Activated T-helper 2 cell treated with anti-CD3 and anti-CD28 coated beads, Interferon-gamma antibody, Interleukin-2, Interleukin-4, amounts not matched to agents 10 μg/mL and 5 μg/mL and 100 μg/mL, durations not matched to agents 14 hours and 24 hours and 36 hours (primary cell): ENCODE measurements around the gene API5. TPM values are rescaled to one million over a fixed set of nuclear protein-coding genes. Genes with fewer than 3 reads are reported as not detected.

ENCODE experiments used
- DNase-seq: peaks from one replicate; pipeline ENCODE4 v3.0.0; 2021; ENCODE audit warnings: low spot score
- H3K27ac Mint-ChIP-seq: one replicate; pipeline ENCODE4 v1.8.0; 2021; ENCODE audit warnings: mixed read lengths
- H3K27me3 Mint-ChIP-seq: one replicate; pipeline ENCODE4 v1.8.0; 2021; ENCODE audit warnings: low read depth, mixed read lengths
- H3K36me3 Mint-ChIP-seq: one replicate; pipeline ENCODE4 v1.8.0; 2021; ENCODE audit warnings: low read depth, mixed read lengths
- H3K4me1 Mint-ChIP-seq: one replicate; pipeline ENCODE4 v1.8.0; 2021; ENCODE audit warnings: low read depth, mixed read lengths
- H3K4me3 Mint-ChIP-seq: one replicate; pipeline ENCODE4 v1.8.0; 2021; ENCODE audit warnings: low read depth, mild to moderate bottlenecking, moderate library complexity, mixed read lengths
- H3K9me3 Mint-ChIP-seq: one replicate; pipeline ENCODE4 v1.8.0; 2021; ENCODE audit warnings: mixed read lengths
- intact Hi-C: fragments of 100-400 bp; cut with micrococcal nuclease; formaldehyde crosslinking; loops from one replicate; pipeline ENCODE4 v1.15.1; 2023
- total RNA-seq: library from RNA; stranded (reverse); gene quantifications from 2 replicates; pipeline ENCODE4 v1.2.3, GENCODE V29; 2022

API5 gene
- 158 and 164 TPM in 2 replicates for total RNA-seq

GRCh38 chr11:43311791-43312607 is at the start of gene API5:
API5 (plus strand) TSS chr11:43311996; CDS start chr11:43312128, 132 bp downstream.
- Mint-ChIP-seq H3K36me3 (peaks cover 25% of the 10 kb centered on the region), H3K4me1 (peaks cover 32% of the 10 kb centered on the region), H3K9me3 (no peaks in the 10 kb centered on the region), H3K27me3 (no peaks in the 10 kb centered on the region), H3K4me3 (peak within 1 kb of the TSS; percentile 97), H3K27ac (peak within 1 kb of the TSS; percentile 92)
- peak; percentile 91 for DNase-seq
- intact Hi-C loops: loop anchor here (1.0 to 10.0 kb wide), 7 partner anchors 46 to 555 kb away; partner anchors contain the start of gene TTC17

- no peak for DNase-seq
- intact Hi-C loops: no loop called here
- Mint-ChIP-seq H3K27me3 (no peaks in the 10 kb centered on the region), H3K36me3 (no peaks in the 10 kb centered on the region), H3K4me1 (no peaks in the 10 kb centered on the region), H3K4me3 (no peak overlapping the region), H3K27ac (no peak overlapping the region), H3K9me3 (no peaks in the 10 kb centered on the region)
Observed at GRCh38 chr11:43267856-43268580, 43.8 kb upstream of the API5 start.

- intact Hi-C loops: no loop called here
- H3K4me3 Mint-ChIP-seq: no peak overlapping the region
- H3K36me3 Mint-ChIP-seq: no peaks in the 10 kb centered on the region
- no peaks in the 10 kb centered on the region for H3K9me3 Mint-ChIP-seq
- no peaks in the 10 kb centered on the region for H3K27me3 Mint-ChIP-seq
- DNase-seq: no peak
- H3K4me1 Mint-ChIP-seq: no peaks in the 10 kb centered on the region
- no peak overlapping the region for H3K27ac Mint-ChIP-seq
Observed at GRCh38 chr11:43268786-43269185, 43.0 kb upstream of the API5 start.

- intact Hi-C loops: no loop called here
- Mint-ChIP-seq H3K4me3 (no peak overlapping the region), H3K27me3 (no peaks in the 10 kb centered on the region), H3K36me3 (no peaks in the 10 kb centered on the region), H3K4me1 (no peaks in the 10 kb centered on the region), H3K27ac (no peak overlapping the region), H3K9me3 (no peaks in the 10 kb centered on the region)
- no peak for DNase-seq
Observed at GRCh38 chr11:43269254-43269918, 42.4 kb upstream of the API5 start.

GRCh38 chr11:43270468-43270867 is 41.3 kb upstream of the API5 start:
- no peaks in the 10 kb centered on the region for H3K4me1 Mint-ChIP-seq
- no peak overlapping the region for H3K4me3 Mint-ChIP-seq
- no peak for DNase-seq
- H3K27ac Mint-ChIP-seq: no peak overlapping the region
- no peaks in the 10 kb centered on the region for H3K36me3 Mint-ChIP-seq
- intact Hi-C loops: no loop called here
- no peaks in the 10 kb centered on the region for H3K27me3 Mint-ChIP-seq
- no peaks in the 10 kb centered on the region for H3K9me3 Mint-ChIP-seq

- Mint-ChIP-seq H3K9me3 (no peaks in the 10 kb centered on the region), H3K27me3 (peaks cover 2% of the 10 kb centered on the region), H3K27ac (no peak overlapping the region), H3K4me1 (no peaks in the 10 kb centered on the region), H3K4me3 (no peak overlapping the region), H3K36me3 (no peaks in the 10 kb centered on the region)
- intact Hi-C loops: no loop called here
- DNase-seq: no peak
Observed at GRCh38 chr11:43278193-43278956, 33.4 kb upstream of the API5 start.

- intact Hi-C loops: loop anchor here (2.0 to 5.0 kb wide), 2 partner anchors 512 to 1821 kb away; no protein-coding TSS in a partner anchor
- H3K4me3 Mint-ChIP-seq: no peak overlapping the region
- no peaks in the 10 kb centered on the region for H3K36me3 Mint-ChIP-seq
- no peaks in the 10 kb centered on the region for H3K4me1 Mint-ChIP-seq
- no peak overlapping the region for H3K27ac Mint-ChIP-seq
- no peaks in the 10 kb centered on the region for H3K9me3 Mint-ChIP-seq
- H3K27me3 Mint-ChIP-seq: peaks cover 2% of the 10 kb centered on the region
- DNase-seq: no peak
Observed at GRCh38 chr11:43282607-43283440, 29.0 kb upstream of the API5 start.

- Mint-ChIP-seq H3K9me3 (no peaks in the 10 kb centered on the region), H3K4me3 (no peak overlapping the region), H3K27ac (no peak overlapping the region), H3K4me1 (no peaks in the 10 kb centered on the region), H3K36me3 (no peaks in the 10 kb centered on the region), H3K27me3 (peaks cover 2% of the 10 kb centered on the region)
- DNase-seq: no peak
- intact Hi-C loops: no loop called here
Observed at GRCh38 chr11:43285826-43286225, 26.0 kb upstream of the API5 start.

GRCh38 chr11:43289368-43289767 is 22.4 kb upstream of the API5 start:
- no peaks in the 10 kb centered on the region for H3K36me3 Mint-ChIP-seq
- no peaks in the 10 kb centered on the region for H3K9me3 Mint-ChIP-seq
- no peaks in the 10 kb centered on the region for H3K4me1 Mint-ChIP-seq
- H3K4me3 Mint-ChIP-seq: no peak overlapping the region
- no peak for DNase-seq
- no peaks in the 10 kb centered on the region for H3K27me3 Mint-ChIP-seq
- H3K27ac Mint-ChIP-seq: no peak overlapping the region
- intact Hi-C loops: no loop called here

- H3K9me3 Mint-ChIP-seq: peaks cover 24% of the 10 kb centered on the region
Observed at GRCh38 chr11:43298397-43298796, 13.4 kb upstream of the API5 start.

GRCh38 chr11:43315966-43316365 is 4.2 kb downstream of the API5 start:
- H3K36me3 Mint-ChIP-seq: peaks cover 49% of the 10 kb centered on the region

More at GRCh38 chr11:43298397-43298796, 13.4 kb upstream of the API5 start:
- no peaks in the 10 kb centered on the region for H3K36me3 Mint-ChIP-seq
- H3K27ac Mint-ChIP-seq: no peak overlapping the region
- intact Hi-C loops: no loop called here
- H3K27me3 Mint-ChIP-seq: no peaks in the 10 kb centered on the region
- no peaks in the 10 kb centered on the region for H3K4me1 Mint-ChIP-seq
- DNase-seq: no peak
- H3K4me3 Mint-ChIP-seq: no peak overlapping the region

More at GRCh38 chr11:43315966-43316365, 4.2 kb downstream of the API5 start:
- H3K27me3 Mint-ChIP-seq: no peaks in the 10 kb centered on the region
- H3K4me3 Mint-ChIP-seq: no peak overlapping the region
- H3K4me1 Mint-ChIP-seq: peaks cover 32% of the 10 kb centered on the region
- DNase-seq: no peak
- no peak overlapping the region for H3K27ac Mint-ChIP-seq
- intact Hi-C loops: loop anchor here (10.0 kb wide), 1 partner anchor 249 kb away; no protein-coding TSS in a partner anchor
- H3K9me3 Mint-ChIP-seq: no peaks in the 10 kb centered on the region
